AG04449 (cell line): Measurements from ENCODE around the gene VPS16.

Experiments
- CTCF ChIA-PET: fragments of 350-600 bp; formaldehyde crosslinking; extraction: SDS; loops from one replicate; lab custom pipeline; 2021; ENCODE audit warnings: antibody characterized with exemption; lab: Yijun Ruan, JAX
- POLR2A ChIA-PET: fragments of 400-600, 350-600 bp; formaldehyde crosslinking; extraction: SDS; loops from one replicate; lab custom pipeline; 2020; ENCODE audit warnings: antibody characterized with exemption, inconsistent platforms; lab: Yijun Ruan, JAX
- DNase-seq: peaks from one replicate; pipeline ENCODE4 v3.0.0-alpha.2; 2010; ENCODE audit warnings: low read depth, low spot score
- H3K4me3 ChIP-seq: 2 replicates; pipeline ENCODE4 v1.5.1; 2011; ENCODE audit warnings: low read depth, mild to moderate bottlenecking, control low read depth, low read length
- CTCF ChIP-seq: IDR thresholded peaks from one replicate; pipeline ENCODE4 v1.5.1; 2011; ENCODE audit warnings: mild to moderate bottlenecking, moderate library complexity, low read length, control low read depth, inconsistent platforms; ENCODE audit not compliant: insufficient read depth; ENCODE audit errors: missing control alignments

Gene VPS16

GRCh38 chr20:2799688-2800520, 40.6 kb upstream of the VPS16 start:
- ChIA-PET CTCF (interaction anchor here (0.9 kb wide), 1 partner anchor 47 kb away, joined by 3 read pairs; no protein-coding TSS in a partner anchor), POLR2A (interaction anchor here (0.7 kb wide), 1 partner anchor 14 kb away, joined by 3 read pairs; no protein-coding TSS in a partner anchor)
- H3K4me3 ChIP-seq: peak overlapping the region; percentile 60
- no peak for TF ChIP-seq CTCF
- no peak for DNase-seq

GRCh38 chr20:2800521-2801285, 39.8 kb upstream of the VPS16 start, which contains the start of gene CPXM1:
CPXM1 (minus strand) TSS chr20:2800627; CDS start chr20:2800572, 55 bp downstream.
- POLR2A ChIA-PET: no interaction called here
- TF ChIP-seq CTCF: no peak
- CTCF ChIA-PET: no interaction called here
- peak within 1 kb of the TSS; percentile 60 for H3K4me3 ChIP-seq
- DNase-seq: no peak

GRCh38 chr20:2801286-2801728, 39.2 kb upstream of the VPS16 start:
- ChIA-PET POLR2A (no interaction called here), CTCF (no interaction called here)
- peak overlapping the region; percentile 10 for H3K4me3 ChIP-seq

GRCh38 chr20:2804041-2804828, 36.3 kb upstream of the VPS16 start:
- POLR2A ChIA-PET: no interaction called here
- no peak overlapping the region for H3K4me3 ChIP-seq
- DNase-seq: no peak
- no peak for TF ChIP-seq CTCF
- CTCF ChIA-PET: no interaction called here

More at GRCh38 chr20:2801286-2801728, 39.2 kb upstream of the VPS16 start:
- DNase-seq: no peak
- TF ChIP-seq CTCF: no peak

- no peak for DNase-seq
- peak overlapping the region; percentile 3; the same call in 1 of the 2 replicates for H3K4me3 ChIP-seq
- POLR2A ChIA-PET: no interaction called here
- CTCF ChIA-PET: interaction anchor here (1.0 kb wide), 1 partner anchor 47 kb away, joined by 3 read pairs; no protein-coding TSS in a partner anchor
- TF ChIP-seq CTCF: no peak
Observed at GRCh38 chr20:2804852-2805688, 35.5 kb upstream of the VPS16 start.
